ENCODE data around the gene UGT1A7.
"Not testable (repeated sequence)": the region's sequence is repeated elsewhere in the genome, so short reads cannot be mapped to it uniquely, and the experiment has no call there.

Gene UGT1A7

DNA sequence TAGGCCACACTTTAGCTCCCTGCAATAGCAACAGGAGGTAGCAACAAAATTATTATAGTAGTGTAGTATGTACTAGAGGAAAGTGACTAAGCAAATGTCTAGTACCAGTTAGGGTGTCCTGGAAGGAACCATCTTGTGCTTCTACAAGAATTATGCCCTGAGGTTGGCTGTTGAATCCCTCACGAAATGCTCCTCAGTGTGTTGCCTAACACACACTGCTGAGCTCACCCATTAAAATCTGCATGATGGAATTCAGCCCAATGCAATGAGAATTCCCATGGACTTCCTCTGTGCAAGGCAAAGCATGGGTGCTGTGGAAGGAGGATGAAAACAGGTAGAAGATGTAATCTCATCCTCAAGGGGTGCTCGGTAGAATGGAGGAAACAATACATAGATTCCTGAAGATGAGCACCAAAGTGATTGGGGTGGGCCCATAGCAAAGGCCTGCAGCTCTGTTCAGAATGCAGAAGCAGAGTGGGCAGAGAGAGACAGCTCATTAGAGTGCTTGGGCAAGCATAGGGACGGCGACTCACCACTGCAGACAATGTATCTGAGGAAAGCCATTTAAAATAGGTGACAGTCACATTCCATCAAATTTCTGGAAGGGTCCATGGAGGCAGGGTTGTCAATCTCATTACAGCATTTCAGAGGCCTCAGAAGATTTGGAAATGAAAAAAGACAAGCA is 1.2 kb upstream of the UGT1A7 start:
- DNase-seq (ENCODE audit: low read depth) = no peak

GRCh38 chr2:233684640-233685039 is 2.9 kb downstream of the UGT1A7 start:
- no peak for DNase-seq (ENCODE audit: low read depth)

DNA sequence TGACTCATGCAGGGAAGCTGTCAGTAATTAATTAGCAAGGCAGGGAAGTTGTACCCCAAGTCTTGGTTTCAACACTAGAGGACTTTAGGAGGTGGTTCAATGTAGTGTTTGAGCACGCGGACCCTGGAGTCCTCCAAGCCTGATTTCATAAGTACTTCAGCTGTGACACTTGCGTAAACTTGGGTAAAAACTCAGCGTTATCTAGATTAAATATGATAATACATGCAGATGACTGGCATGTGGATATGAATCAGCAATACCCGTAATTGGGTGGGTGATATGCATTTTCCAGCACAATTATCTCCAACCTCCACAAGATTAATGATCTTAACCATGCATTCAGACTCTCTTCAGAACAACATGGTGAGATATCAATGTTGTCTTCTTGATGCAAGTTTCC is 5.2 kb downstream of the UGT1A7 start:
- no peak for DNase-seq (ENCODE audit: low read depth)

DNA sequence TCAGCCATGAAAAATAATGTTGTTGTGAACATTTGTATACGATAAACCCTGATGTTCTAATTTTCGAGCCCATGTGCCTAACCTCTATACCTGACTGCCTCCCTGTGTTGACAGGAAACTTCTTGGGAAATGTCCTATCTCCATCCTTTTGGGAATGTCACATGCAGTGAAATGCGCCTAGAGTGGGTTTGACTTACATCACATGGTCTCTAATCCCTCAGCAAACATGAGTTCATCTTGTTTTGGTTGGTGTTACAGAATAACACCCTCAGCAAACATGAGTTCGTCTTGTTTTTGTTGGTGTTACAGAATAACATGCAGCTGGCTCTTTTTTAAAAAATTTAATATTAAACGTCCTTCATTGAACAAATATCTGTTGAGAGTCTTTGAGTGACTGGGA is 6.6 kb downstream of the UGT1A7 start:
- no peak for DNase-seq (ENCODE audit: low read depth)

GRCh38 chr2:233689031-233689430 is 7.3 kb downstream of the UGT1A7 start:
- no peak for DNase-seq (ENCODE audit: low read depth)

- DNase-seq (ENCODE audit: low read depth) = no peak
These were observed 7.8 kb downstream of the UGT1A7 start for GRCh38 chr2:233689501-233689900.

DNA sequence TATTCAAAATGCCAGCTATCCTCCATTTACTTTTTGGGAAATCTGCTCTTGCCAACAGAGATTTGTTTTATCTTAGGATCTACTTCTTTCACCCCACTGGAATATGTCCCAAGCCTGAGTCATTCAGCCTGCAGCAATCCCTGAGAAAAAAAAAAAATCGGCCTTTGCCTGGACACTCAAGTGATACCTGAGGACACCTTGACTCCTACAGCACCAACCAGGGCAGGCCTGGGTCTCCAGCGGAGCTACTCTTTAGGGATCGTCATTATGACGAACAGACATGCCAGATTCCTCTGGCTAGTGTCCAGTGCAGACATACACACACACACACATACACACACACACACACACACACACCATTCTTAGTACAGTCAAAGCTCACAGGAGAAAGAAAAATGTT is 8.7 kb downstream of the UGT1A7 start:
- DNase-seq (ENCODE audit: low read depth) = no peak

DNA sequence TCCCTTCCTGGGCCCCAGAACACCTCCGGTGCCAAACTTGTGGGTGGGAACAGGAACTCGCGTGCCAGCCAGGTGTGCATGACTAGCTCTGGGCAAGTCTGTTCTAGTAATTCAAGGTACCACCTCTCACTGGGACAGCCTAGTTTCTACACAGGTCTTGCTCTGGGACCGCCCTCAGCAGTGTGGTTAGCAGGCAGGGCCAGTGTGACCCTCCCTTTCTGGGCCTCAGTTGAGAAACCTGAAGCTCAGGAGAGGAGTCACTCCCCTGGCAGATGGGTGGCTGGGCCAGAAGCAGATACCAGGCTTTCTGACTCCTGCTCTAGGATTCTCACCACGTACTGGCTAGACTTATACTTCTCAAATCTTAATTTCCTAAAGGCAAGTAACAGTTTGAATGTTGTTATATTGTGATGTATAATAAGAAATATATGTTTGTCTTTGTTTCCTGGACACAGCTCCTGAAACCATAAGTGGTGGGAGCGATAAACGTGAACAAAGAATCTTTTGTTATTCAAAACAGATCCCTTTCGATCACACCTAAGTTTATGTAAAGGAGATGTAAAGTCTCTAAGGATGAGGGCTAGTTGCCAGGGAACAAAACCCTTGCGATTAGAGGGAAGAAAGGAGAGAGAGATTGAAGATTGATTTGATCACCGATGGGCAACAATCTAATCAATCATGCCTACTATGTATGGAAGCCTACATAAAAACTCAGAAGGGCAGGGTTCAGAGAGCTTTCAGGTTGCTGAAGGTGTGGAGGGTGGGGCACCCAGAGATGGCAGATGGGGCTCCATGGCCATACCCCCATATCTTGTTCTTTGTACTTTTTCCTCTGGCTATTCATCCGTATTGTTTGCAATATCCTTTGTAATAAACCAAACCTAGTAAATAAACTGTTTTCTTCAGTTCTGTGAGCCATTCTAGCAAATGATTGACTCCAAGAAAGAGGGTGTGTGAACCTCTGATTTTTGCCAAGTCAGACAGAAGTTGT is 10.0 kb downstream of the UGT1A7 start:
- DNase-seq (ENCODE audit: low read depth) = no peak

DNA sequence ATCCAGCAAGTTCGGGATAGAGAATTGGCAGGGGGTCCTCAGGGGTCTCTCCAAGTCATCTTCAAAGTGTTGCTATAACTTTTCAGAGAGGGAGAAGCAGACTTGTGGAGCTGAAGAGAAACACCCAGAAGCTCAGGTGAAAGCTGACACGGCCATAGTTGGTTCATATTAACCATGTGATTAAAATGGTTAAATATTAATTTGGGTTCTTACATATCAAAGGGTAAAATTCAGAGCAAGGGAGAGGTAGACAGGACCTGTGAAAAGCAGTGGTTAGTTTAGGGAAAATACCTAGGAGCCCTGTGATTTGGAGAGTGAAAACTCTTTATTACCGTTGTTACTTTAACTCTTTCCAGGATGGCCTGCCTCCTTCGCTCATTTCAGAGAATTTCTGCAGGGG is 10.9 kb downstream of the UGT1A7 start, which contains the start of gene UGT1A6:
Gene UGT1A6 (plus strand): TSS at position 243 of the 400 bp plus-strand sequence. CDS start 115 bp downstream, at position 358.
- DNase-seq (ENCODE audit: low read depth) = no peak

DNA sequence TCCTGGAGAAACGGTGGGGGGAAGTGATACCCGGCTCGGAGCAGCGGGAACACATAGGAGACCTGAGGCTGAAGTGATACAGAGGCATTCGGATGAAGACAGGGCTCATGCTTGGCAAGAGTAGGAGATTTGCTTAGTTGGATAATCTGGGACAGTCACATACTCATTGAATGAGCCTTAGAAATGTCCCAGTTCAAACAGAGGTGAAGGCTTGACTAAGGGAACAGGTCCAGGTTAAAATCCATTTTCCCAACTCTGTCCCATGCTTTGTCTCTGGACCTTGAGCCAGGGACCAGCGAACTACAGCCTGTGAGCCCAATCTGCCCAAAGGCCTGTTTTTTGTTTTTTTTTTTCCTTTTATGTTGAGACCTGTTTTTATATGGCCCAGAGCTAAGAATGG is 12.3 kb downstream of the UGT1A7 start:
- no peak for DNase-seq (ENCODE audit: low read depth)

GRCh38 chr2:233698740-233699139 is 17.0 kb downstream of the UGT1A7 start:
- DNase-seq (ENCODE audit: low read depth) = no peak

- DNase-seq (ENCODE audit: low read depth) = no peak
These were observed 17.8 kb downstream of the UGT1A7 start for GRCh38 chr2:233699424-233700027.

DNA sequence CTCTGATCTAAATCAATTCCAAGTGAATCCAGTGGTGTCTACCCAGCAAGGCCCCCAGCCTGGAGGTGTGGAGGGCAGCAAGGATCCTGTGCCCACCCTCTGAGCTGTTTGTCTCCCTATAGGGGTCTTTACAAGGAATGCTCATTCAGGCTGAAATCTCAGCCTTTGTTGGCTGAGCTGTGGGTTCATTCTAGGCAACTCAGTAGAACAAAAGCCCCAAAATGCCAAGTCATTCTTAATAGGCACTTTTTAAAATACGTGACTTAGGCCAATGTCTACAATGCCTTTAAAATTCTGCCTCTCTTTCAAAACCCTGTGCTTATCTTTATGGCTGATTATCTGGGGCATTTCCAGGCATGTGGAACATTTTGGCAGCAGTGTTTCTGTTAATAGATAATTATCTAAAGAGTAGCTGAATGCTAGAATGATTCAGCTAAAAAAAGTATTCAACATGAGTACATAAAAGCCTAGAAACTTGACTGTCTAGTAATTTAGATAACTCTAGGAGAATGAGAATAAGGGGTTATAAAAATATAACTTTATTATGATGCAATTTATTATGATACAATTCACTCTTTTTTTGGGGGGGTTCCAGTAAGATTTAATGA is 18.4 kb downstream of the UGT1A7 start:
- no peak for DNase-seq (ENCODE audit: low read depth)

DNA sequence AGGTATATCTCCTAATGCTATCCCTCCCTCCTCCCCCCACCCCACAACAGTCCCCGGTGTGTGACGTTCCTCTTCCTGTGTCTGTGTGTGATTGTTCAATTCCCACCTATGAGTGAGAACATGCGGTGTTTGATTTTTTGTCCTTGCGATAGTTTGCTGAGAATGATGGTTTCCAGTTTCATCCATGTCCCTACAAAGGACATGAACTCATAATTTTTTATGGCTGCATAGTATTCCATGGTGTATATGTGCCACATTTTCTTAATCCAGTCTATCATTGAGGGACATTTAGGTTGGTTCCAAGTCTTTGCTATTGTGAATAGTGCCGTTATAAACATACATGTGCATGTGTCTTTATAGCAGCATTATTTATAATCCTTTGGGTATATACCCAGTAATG is 19.1 kb downstream of the UGT1A7 start:
- not testable (repeated sequence) for DNase-seq (ENCODE audit: low read depth)

DNA sequence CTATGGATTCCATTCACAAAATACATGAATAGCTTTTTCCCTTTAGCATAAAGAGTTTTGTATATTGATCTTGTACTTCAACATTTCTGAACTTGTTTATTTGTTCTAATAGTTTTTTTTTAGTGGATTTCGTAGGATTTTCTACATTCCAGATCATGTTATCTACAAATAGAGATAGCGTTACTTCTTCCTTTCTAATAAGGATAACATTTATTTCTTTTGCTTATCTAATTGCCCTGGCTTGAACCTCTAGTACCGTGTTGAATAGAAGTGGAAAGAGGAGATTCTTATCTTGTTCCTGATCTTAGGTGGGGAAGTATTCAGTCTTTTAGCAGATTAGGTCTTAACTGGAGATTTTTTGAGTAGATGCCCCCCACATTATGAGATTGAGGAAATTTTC is 20.5 kb downstream of the UGT1A7 start:
- DNase-seq (ENCODE audit: low read depth) = no peak

- peak; percentile 21 for DNase-seq (ENCODE audit: low read depth)
These were observed 24.3 kb downstream of the UGT1A7 start for GRCh38 chr2:233705911-233706506.

- DNase-seq (ENCODE audit: low read depth) = peak; percentile 20
These were observed 25.0 kb downstream of the UGT1A7 start for GRCh38 chr2:233706720-233707119.

GRCh38 chr2:233707940-233708644 is 26.4 kb downstream of the UGT1A7 start:
- DNase-seq (ENCODE audit: low read depth) = no peak

DNA sequence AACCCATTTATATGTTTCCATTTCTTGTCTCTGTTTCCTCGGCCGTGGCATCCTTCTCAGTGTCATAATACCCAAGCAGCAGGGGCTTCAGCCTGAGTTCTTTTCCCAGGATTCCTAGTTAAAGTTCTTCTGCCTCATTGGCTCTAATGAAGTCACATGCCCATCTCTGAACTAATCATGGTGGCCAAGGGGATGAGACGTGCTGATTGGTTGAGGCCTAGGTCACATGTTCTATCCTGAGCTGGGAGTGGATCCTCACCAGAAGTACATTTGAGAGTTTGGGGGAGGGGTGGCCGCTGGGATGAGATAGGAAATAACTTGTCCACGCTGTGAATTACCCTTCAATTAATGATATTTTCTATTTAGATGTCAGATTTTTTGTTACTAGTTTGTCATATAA is 27.2 kb downstream of the UGT1A7 start:
- no peak for DNase-seq (ENCODE audit: low read depth)

DNA sequence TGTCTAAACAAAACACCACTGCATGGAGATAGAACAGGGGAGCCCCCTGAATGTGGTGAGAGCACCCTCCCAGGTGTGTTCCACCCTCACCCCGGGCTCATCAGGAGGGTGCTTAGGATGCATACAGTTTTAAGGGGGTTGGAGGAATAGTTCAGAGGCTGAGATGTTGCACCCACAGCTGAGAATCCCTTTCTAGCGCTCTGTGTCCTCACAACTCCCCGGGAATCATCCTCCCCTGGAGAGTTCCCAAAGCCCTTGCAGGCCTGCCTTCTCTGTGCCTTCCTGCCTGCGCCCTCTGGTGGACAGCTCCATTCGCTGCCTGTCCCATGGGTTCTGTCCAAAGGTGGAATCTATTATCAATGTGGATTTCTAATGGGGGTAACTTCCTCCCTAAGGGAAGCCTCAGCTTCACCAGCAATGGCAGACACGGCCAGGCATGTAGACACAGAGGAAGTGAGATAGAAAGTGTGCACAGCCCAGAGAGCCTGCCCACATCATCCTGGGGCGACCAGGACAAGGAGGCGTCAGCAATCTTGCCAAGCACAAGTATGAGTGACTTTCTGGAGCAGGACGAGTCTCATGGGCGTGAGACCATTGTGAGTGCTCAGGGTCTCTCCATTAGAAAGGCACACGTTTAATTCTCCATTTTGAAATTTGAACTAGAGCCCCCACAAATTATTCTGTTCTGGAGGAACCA is 29.8 kb downstream of the UGT1A7 start:
- no peak for DNase-seq (ENCODE audit: low read depth)

Data from GM04503 (cell line).